Embryonic facial prominence (tissue), 1 donor: ENCODE data around the gene ARHGAP4.

Experiments
- DNase-seq: peaks from one replicate; pipeline ENCODE4 v3.0.0-alpha.2; 2016; ENCODE audit errors: extremely low spot score

Gene ARHGAP4

GRCh38 chrX:153906126-153906917 is 19.7 kb downstream of the ARHGAP4 start:
- no peak for DNase-seq

GRCh38 chrX:153905481-153906095 is 20.5 kb downstream of the ARHGAP4 start:
- DNase-seq: no peak

GRCh38 chrX:153903991-153904957 is 21.8 kb downstream of the ARHGAP4 start, which contains the start of gene AVPR2:
TSS of gene AVPR2 (plus strand) at chrX:153904673. CDS start at chrX:153905146, 473 bp downstream.
- no peak for DNase-seq

- DNase-seq: no peak
Observed at GRCh38 chrX:153903238-153903980, 22.7 kb downstream of the ARHGAP4 start.

GRCh38 chrX:153902385-153902784 is 23.7 kb downstream of the ARHGAP4 start:
- DNase-seq: no peak

GRCh38 chrX:153901753-153902140 is 24.3 kb downstream of the ARHGAP4 start:
- DNase-seq: no peak

- no peak for DNase-seq
Observed at GRCh38 chrX:153900831-153901752, 25.0 kb downstream of the ARHGAP4 start.

- DNase-seq: no peak
Observed at GRCh38 chrX:153897899-153898298, 28.2 kb downstream of the ARHGAP4 start.

- no peak for DNase-seq
Observed at GRCh38 chrX:153889123-153889522, 36.9 kb downstream of the ARHGAP4 start.

GRCh38 chrX:153888344-153888743 is 37.7 kb downstream of the ARHGAP4 start:
- no peak for DNase-seq

- no peak for DNase-seq
Observed at GRCh38 chrX:153887385-153887784, 38.7 kb downstream of the ARHGAP4 start.

GRCh38 chrX:153886915-153887314 is 39.1 kb downstream of the ARHGAP4 start:
- DNase-seq: no peak

- no peak for DNase-seq
Observed at GRCh38 chrX:153885968-153886903, 39.8 kb downstream of the ARHGAP4 start, which contains the start of gene L1CAM. TSS of gene L1CAM (minus strand) at chrX:153886173. CDS start at chrX:153875836, 10,337 bp downstream.

- no peak for DNase-seq
Observed at GRCh38 chrX:153885208-153885787, 40.8 kb downstream of the ARHGAP4 start.

- DNase-seq: no peak
Observed at GRCh38 chrX:153884590-153884989, 41.5 kb downstream of the ARHGAP4 start.

- no peak for DNase-seq
Observed at GRCh38 chrX:153884136-153884535, 41.9 kb downstream of the ARHGAP4 start.

GRCh38 chrX:153883163-153883843 is 42.8 kb downstream of the ARHGAP4 start:
- no peak for DNase-seq

GRCh38 chrX:153882557-153882956 is 43.5 kb downstream of the ARHGAP4 start:
- DNase-seq: no peak
